GM21619 (cell line): ENCODE results near the gene TTC6.
"Not testable (repeated sequence)": the region's sequence is repeated elsewhere in the genome, so short reads cannot be mapped to it uniquely, and the experiment has no call there.

Experiments
- ATAC-seq: cut with Tn5 transposase; IDR thresholded peaks from one replicate; pipeline ENCODE4 v1.9.1; 2021; ENCODE audit not compliant: unreplicated experiment

TTC6 gene, protein sequence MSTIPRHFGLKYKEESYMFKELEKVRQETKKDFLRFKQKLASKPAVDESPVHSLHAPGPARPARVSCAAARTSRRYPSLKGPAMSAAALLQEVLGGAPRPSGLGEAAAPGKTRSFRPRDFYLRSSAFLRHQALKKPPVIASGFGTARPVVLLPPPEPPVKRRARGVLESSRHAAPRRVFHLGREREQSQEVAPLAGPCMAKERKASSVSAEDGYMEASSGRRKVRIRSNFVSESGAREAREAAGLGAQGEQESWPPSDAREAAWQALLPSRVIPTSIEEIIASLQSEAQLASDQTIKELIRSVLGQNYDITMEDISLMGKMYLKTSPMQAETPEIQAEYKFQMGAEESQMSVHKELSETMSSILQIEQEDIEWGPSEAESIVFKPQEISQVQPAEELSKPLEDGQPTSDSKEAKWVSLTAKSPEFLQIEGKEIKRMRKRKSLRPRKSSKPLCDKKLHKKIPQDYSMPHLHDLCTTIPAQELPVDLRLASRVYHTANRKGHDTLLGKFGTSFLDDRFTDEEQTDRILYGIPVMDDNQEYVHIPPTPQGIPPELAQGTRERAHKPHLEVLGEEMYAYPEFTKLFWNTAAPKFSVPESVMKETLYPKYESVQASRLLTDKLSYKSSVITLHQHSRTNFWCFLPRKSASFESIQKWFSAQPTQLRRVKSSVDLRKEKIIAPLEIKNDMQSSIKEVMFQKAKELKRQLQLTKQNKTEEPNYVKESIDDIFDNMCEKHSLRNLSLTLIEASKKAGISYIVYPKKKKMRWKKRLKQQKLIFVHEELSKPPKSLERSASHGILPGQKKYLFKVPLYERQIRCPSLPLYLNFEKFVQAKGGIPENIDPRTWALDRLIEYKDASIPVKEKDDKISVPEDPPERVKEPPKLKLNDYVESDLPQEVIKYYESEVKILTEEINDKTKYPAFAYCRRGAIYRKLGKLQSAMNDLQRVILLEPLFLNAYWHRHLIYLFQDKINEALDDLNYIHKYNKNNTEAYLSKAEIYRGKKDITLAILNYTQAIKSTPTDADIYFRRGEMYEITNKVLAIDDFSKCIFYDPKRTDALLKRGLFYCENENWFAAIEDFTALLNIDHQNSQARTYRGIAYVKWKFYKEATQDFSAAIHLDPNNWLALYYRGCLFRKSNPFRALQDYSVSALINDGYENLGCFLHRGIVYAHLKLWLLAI (N-terminal part only)

DNA sequence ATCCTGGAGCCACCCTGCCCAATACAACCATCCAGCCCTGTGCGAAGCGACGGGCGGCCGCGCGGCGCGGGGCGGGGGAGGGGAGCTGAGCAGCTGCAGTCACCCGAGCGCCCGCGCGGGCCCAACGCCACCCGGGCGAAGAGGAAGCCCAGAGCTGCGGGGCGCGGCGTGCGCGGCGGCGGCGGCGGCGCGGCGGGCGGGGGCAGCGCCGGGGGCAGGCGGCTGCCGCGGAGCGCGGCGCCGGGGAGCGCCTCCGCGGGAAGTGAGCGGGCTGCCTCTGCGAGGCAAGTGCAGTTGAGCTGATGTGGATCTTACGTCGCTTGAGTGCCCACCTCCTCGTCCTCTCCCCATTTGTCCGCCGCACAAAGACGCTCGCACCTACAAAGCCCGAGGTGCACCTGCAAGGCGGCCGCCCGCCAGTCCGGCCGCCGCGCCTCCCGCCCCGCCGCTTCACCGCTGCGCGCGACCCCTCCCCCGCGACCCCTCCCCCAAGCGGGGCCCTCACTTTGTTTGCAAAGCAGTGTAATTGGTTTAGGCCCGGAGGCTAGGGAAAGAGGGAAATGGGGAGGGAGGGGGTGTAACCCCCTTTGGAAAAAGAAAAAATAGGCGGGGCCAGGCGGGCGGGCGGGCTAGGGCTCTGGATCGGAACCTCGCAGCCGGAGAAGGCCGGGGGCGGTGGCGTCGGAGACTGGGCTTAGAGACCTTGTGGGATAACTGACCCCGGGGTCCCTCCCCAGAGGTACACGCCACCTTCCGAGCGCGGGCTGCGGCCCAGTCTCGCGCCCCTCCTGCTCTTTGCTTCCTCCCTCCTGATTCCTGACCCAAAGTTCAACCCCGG is at the start of gene TTC6, which contains the start of gene FOXA1:
Gene TTC6 (plus strand): TSS at position 659 of the 838 bp plus-strand sequence. CDS start 26,436 bp downstream, outside the sequence.
Gene FOXA1 (minus strand): TSS at position 279 of the 838 bp plus-strand sequence. CDS start 277 bp downstream, at position 2.
- ATAC-seq, result no peak

DNA sequence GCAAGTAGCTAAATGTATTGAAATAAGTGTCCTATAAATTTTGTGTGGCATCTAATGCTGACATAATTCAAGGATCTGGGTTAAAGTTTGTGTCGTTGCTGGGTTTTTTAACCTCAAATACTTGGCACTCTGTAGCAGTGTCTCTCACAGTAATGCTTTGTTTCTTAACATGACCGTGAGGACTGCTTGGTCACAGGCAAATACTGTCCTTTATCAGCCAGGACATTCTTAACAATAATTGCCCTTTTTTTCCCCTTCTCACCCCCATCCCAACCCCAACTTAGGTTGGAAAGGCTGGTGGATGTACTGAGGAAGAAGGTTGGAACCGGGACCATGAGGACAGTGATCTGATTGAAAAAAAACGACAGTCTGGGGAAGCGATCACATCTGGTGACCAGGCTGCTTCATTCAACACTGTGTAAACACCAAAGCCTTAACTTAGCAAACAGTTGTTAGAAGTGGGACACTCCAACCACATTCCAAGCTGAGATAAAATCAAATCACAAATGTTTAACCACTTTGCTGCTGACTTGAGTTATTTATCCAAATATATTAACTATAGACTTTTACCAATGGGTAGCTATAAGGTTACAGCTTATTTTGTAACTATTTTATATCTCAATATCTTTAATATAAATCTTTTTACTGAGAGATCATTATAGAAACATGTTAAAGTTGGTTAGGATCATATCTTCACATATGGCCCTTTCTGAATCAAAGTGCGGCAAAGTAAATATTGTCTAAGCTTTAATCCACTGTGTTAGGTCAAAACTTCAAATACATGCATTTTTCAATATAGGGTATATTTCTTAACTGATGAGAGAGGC is 48.6 kb upstream of the TTC6 start:
- ATAC-seq, result no peak

DNA sequence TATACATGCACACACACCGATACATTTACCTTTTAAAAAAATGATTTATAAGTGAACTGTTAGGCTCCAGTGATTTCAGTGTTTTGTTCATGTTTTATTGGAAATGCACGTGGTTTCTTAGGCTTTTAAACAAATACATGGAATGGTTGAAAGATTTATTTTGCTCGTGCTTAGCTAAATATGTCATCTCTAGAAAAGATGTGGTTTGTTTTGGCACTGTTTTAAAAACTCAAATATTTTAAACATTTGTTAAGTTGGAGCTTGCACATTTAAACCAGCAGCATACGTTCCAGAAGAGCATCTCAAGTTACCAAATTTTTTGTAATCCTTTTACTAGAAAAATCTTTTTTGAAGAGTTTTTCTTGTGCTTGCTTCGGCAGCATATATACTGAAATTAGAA is 44.9 kb upstream of the TTC6 start:
- no peak for ATAC-seq

DNA sequence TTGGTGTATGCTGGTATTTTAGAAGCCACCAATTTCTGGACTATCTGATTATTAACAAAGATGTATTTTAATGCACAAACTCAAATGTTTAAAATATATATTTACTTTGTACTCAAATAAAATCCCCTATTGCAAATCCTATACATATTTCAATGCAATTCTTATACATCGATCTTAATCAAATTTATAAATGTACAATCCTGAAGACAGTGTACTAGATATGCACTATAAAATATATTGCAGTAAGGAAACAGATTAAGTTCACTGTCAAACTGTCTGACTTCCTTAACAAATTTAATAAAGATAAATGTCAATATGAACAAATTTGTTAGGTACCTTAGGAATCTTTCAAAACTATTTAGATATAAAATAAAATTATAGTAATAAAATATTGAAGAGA is 44.3 kb upstream of the TTC6 start:
- no peak for ATAC-seq

DNA sequence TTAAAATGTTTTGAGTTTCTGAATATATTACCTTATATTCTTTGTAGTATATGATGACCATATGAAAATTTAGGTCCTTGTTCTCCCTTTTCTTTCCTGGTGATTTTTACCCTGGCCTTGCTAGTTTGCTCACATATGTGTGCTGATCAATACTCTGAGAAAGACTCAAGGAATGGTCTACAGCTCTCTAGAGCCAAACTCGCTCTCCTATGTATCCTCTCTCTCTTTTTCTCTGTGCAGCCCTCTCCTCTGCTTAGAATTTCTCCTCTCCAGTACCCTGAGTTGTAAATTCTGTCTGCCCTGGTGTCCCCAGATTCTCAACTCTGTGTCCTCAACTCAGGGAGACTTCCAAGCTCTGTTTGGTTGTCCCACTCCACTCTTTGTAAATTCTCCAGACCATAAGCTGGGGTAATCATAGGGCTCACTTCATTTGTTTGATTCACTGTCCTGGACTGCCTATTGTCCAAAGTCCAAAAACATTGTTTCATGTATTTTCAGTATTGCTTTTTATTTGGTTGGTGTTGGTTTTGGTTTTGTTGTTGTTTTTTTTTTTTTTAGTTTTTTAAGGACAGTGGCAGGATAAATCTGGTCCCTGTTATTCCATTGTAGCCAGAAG is 41.4 kb upstream of the TTC6 start:
- ATAC-seq, result no peak

DNA sequence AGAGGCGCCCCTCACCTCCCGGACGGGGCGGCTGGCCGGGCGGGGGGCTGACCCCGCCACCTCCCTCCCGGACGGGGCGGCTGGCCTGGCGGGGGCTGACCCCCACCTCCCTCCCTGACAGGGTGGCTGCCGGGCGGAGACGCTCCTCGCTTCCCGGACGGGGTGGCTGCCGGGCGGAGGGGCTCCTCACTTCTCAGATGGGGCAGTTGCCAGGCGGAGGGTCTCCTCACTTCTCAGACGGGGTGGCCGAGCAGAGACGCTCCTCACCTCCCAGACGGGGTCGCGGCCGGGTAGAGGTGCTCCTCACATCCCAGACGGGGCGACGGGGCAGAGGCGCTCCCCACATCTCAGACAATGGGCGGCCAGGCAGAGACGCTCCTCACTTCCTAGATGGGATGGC is 39.8 kb upstream of the TTC6 start:
- not testable (repeated sequence) for ATAC-seq

DNA sequence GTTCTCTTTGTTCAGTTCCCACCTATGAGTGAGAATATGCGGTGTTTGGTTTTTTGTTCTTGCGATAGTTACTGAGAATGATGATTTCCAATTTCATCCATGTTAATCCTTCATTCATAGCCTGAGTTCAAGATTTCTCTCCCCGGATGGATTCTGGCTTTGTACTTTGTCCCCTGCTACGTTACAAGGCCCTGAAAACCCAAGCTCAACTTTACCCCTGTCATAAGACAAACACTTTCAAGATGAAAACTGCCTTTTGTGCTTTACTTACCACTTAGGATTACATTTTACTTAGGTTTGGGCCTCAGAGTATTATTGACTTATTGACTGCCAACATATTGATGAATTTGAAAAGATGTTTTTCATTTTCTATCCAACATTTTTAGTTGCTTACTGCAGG is 36.7 kb upstream of the TTC6 start:
- no peak for ATAC-seq

DNA sequence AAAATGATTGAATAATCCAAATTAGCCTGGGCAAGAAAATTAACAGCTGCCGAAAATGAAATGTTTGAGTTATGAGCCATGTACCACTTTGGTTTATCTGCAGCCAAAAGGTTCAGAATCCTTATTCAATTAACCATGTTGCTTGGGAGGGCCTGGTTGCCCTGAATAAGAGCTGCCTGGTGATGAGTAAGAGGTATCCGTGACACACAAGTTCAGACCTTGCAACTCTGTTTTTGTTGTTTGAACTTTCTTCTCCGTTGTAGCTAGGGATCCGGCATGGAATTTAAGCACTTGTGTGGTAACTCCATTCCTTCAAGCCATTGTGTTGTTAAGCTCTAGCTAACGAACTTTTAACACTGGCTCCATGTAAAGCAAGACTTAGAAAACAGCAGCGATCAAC is 36.0 kb upstream of the TTC6 start:
- no peak for ATAC-seq

DNA sequence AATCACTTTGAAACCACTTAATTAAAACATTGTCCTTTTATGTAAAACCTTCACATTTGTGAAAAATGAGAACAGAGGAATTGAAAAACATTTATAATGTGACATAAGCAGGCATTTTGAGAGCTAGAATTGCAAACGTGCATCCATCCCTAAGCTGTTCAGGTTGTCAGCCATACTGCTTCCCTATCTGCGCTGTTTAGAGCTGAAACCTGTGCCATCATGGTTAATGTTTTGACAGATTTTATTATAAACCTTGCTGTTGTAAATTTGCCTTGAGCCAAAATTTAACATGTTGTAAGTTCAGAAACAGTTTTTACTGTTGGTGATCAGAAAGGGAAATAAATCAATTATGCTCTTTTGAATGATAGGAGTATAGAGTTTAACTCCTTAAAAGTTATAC is 32.2 kb upstream of the TTC6 start:
- ATAC-seq, result no peak

DNA sequence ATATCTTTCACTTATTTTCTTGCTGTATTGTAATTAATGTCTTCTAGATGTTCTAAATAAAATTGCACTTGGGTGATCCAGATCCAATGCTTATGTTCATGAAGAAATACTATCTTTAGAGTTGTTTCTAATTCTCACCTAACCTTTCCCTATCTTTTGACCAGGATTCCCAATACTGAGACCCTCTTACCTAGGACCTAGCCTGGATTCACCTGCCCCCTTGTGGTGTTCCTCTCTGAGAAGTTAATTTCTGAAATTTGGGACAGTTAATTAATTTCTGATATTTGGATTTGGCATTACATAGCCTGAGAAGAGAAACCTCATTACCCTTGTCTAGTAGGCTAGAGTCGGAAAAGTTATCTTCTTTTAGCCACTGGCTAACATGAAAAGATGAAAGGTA is 29.9 kb upstream of the TTC6 start:
- ATAC-seq, result no peak

DNA sequence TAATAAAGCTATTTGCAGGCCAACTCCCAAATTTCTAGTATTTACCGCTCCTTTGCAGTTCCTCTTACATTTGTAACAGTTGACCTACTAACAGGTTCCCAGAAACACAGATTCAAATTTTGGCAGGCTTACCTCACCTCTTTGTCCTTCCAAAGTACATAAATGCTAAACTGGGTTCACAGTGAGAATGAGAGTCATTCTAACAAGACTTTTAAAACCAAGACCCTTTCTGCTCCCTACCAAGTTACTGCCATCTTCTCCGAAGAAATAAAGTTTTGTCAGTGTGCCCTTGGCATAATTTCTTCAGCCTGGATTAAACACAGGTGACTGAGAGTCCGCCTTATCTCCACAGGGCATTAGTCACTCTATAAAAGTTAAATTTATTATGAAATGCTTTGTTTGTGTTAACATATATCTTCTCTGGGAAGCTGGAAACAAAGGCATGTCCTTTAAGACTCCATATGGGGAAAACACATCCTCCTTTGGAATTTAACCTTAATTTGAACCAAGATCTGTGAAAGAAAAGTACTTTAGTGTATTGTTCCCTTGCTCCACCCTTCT is 28.5 kb upstream of the TTC6 start:
- ATAC-seq, result no peak

DNA sequence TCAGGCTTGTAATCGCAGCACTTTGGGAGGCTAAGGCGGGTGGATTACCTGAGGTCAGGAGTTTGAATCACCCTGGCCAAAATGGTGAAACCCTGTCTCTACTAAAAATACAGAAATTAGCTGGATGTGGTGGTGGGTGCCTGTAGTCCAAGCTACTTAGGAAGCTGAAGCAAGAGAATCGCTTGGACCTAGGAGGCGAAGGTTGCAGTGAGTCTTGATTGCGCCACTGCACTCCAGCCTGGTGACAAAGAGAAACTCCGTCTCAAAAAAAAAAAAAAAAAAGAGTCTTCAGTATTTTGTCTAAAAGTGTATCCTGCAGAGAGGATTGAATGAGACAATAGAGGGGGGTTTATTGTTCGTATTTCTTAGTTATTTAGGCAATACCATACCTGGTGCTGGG is 25.7 kb upstream of the TTC6 start:
- no peak for ATAC-seq

DNA sequence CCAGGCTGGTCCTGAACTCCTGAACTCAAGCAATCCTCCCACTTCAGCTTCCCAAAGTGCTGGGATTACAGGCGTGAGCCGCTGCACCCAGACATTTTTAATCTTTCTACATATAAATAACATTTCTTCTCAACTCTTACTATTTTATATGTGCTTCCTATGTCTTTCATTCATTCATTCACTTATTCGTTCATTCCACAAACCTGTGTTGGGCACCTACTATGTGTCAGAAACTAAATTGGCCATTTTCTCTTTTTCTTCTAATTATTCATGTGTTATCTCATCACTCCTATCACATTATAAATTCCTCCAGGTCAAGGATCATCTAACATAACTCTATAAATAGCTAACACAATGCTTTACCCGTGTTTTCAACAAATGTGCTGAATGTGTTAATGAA is 24.0 kb upstream of the TTC6 start:
- ATAC-seq, result no peak

DNA sequence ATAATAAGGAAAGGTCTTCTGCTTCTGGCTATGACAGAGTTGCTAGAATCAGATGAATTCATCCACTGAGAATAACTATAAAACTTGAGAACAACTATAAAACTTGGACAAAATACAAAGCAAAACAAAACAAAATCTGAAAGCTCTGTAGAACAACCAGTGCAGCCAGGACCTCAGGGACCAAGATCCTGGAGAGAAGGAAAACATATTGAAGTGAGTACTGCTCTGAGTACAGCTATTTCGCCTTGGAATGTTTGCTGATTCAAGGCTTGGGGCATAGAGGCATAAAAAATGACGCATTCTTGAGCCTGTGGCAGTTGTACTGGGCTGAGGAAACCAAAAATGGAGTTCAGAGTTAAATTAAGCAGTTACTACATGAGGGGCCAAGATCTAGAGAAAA is 22.1 kb upstream of the TTC6 start:
- no peak for ATAC-seq

DNA sequence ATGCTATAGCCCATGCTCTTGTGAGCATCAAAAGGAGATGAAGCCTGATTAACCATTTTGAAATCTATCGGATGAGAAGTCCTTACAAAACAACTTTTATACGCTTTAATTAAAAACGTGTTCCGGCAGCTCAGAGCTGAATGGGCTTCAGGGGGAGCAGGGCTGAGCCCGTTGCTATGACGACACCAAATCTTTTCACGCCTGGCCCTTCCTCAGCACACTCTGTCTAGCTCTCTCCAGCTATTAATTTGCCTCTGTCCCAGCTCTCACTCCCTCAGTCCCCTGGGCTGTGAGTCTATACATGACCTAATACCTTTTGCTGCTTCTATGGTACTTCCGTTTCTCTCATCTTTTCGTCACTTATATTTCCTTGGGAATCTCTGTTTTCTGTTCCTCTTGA is 16.2 kb upstream of the TTC6 start:
- ATAC-seq, result no peak

DNA sequence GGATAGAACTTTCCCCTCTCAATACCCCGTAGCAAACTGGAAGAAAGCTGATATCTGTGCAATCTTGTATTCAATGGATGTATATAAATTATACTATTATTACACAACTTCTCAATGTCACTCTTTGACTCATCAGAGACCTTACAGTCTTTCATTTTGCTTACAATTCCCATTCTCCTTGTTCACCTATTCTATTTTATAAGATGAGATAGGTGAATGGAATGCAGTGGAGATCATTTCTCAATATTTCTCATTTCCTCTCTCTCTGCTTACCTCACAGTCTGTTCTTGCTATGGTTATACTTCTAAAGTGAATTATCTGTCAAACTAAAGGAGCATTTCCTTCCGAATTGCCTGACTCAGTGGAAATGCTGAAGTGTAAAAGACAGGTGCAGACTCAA is 15.3 kb upstream of the TTC6 start:
- ATAC-seq, result no peak

DNA sequence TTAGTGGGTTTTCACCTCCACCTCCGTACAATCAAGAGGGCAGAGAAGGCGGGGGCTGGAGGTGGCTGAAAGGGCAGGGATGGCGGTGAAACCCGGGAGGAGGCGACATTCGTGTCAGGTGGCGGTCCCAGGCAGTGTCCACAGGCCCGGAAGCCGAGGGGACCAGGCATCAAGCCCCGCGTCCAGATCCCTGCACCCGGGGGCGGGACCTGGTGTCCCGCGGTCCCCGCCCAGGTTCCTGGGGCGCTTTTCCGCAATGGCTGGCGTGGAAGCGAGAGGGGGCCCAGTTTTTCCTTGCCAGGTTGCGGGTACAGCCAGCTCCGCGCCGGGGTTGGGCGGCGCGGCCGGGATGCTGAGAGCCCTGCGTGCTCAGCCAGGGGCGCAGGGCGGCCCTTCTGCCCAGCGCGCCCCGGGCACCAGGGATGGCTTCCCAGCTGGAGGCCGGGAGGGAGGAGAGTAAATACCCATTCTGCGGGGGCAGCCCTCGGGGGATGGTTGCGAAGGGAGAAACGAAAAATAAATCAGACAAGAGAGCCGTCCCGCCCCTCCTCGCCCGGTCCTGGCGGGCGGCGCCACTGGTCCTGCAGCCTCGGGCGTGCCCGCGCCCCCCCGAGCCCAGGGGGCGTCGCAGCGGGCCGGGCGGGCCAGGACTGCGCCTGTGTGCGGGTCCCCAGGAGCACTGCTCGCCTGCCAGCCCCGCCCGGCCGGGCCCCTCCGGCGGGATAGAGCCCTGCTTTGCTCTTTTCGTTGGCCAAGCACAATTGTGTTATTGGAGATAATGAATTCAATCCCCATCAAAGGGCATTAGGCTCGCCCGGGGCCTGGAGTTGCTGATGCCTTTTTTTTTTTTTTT is 11.8 kb upstream of the TTC6 start:
- ATAC-seq, result no peak
